IMR-90 (cell line): ENCODE data around the gene CPAMD8. TPM values are rescaled to one million over a fixed set of nuclear protein-coding genes. Genes with fewer than 3 reads are reported as not detected.

Experiments used
- ATAC-seq: fragments of 200-7000 bp; cut with Tn5 transposase; 2 replicates; pipeline ENCODE4 v1.9.1; 2020; ENCODE audit warnings: low read depth, mild to moderate bottlenecking, moderate library complexity
- BruUV-seq: library from RNA; stranded (reverse); fragments of 400-500 nt; replicated peaks from 2 replicates; lab custom pipeline; 2021; lab: Mats Ljungman, UMichigan
- CTCF ChIA-PET: fragments of 300-600 bp; formaldehyde crosslinking; extraction: SDS; loops from one replicate; lab custom pipeline; 2021; ENCODE audit warnings: antibody characterized with exemption; lab: Yijun Ruan, JAX
- POLR2A ChIA-PET: fragments of 300-600 bp; sonication (Branson Sonifier 250); formaldehyde crosslinking; loops from one replicate; lab custom pipeline; 2022; ENCODE audit warnings: antibody characterized with exemption; ENCODE audit not compliant: unreplicated experiment; lab: Charles Lee
- DNase-seq: peaks from one replicate; pipeline ENCODE4 v3.0.0; 2013
- H2AFZ ChIP-seq: replicated peaks from 2 replicates; pipeline ENCODE3; 2013; ENCODE audit warnings: low read length, mild to moderate bottlenecking; ENCODE audit not compliant: poor library complexity
- H2AK5ac ChIP-seq: 2 replicates; pipeline ENCODE4 v1.6.1; 2013; ENCODE audit warnings: low read depth, low read length, inconsistent platforms
- H2AK9ac ChIP-seq: replicated peaks from 2 replicates; pipeline ENCODE3; 2013; ENCODE audit warnings: mild to moderate bottlenecking, low read depth, low read length, moderate library complexity; ENCODE audit not compliant: poor library complexity
- H2BK120ac ChIP-seq: 2 replicates; pipeline ENCODE4 v1.6.1; 2013; ENCODE audit warnings: low read depth, low read length, inconsistent platforms
- H2BK15ac ChIP-seq: 3 replicates; pipeline ENCODE4 v1.6.1; 2013; ENCODE audit warnings: low read depth, low read length, inconsistent platforms
- H2BK20ac ChIP-seq: 2 replicates; pipeline ENCODE4 v1.6.1; 2013; ENCODE audit warnings: low read depth, mild to moderate bottlenecking, inconsistent platforms, low read length, moderate library complexity
- H2BK5ac ChIP-seq: 2 replicates; pipeline ENCODE4 v1.6.1; 2013; ENCODE audit warnings: mild to moderate bottlenecking, low read depth, low read length, inconsistent platforms; ENCODE audit not compliant: poor library complexity, severe bottlenecking
- H3K14ac ChIP-seq: replicated peaks from 2 replicates; pipeline ENCODE4 v1.6.1; 2013; ENCODE audit warnings: low read depth, low read length, inconsistent platforms
- H3K18ac ChIP-seq: 2 replicates; pipeline ENCODE4 v1.6.1; 2013; ENCODE audit warnings: low read depth, low read length, control low read depth
- H3K23ac ChIP-seq: 2 replicates; pipeline ENCODE4 v1.6.1; 2013; ENCODE audit warnings: low read depth, low read length, inconsistent platforms
- H3K27ac ChIP-seq: 2 replicates; pipeline ENCODE4 v1.5.1; 2013; ENCODE audit warnings: mild to moderate bottlenecking, control low read depth, low read length; ENCODE audit not compliant: insufficient read depth
- H3K27me3 ChIP-seq: 2 replicates; pipeline ENCODE4 v1.6.1; 2013; ENCODE audit warnings: low read length; ENCODE audit not compliant: control insufficient read depth, insufficient read depth
- H3K36me3 ChIP-seq: 2 replicates; pipeline ENCODE4 v1.6.1; 2013; ENCODE audit warnings: low read length, mixed read lengths; ENCODE audit not compliant: control insufficient read depth, insufficient read depth
- H3K4ac ChIP-seq: 2 replicates; pipeline ENCODE4 v1.6.1; 2013; ENCODE audit warnings: low read depth, low read length, inconsistent platforms
- H3K4me1 ChIP-seq: 2 replicates; pipeline ENCODE4 v1.6.1; 2013; ENCODE audit warnings: low read length, mixed read lengths; ENCODE audit not compliant: control insufficient read depth, insufficient read depth
- H3K4me2 ChIP-seq: 2 replicates; pipeline ENCODE4 v1.6.1; 2013; ENCODE audit warnings: low read depth, mild to moderate bottlenecking, control low read depth, low read length, moderate library complexity
- H3K4me3 ChIP-seq: 2 replicates; pipeline ENCODE4 v1.5.1; 2013; ENCODE audit warnings: low read depth, mild to moderate bottlenecking, control low read depth, low read length, moderate library complexity; ENCODE audit not compliant: insufficient read depth
- H3K56ac ChIP-seq: 2 replicates; pipeline ENCODE4 v1.6.1; 2013; ENCODE audit warnings: low read length, inconsistent platforms; ENCODE audit not compliant: insufficient read depth; ENCODE audit errors: extremely low read depth
- H3K79me1 ChIP-seq, 2 experiments: 2 replicates each; pipeline ENCODE4 v1.6.1; 2013; ENCODE audit warnings: low read length in 2 of 2, inconsistent platforms in 1 of 2, low read depth in 1 of 2
- H3K9ac ChIP-seq: 2 replicates; pipeline ENCODE4 v1.6.1; 2013; ENCODE audit warnings: low read depth, low read length, control low read depth
- H3K9me1 ChIP-seq: 2 replicates; pipeline ENCODE4 v1.6.1; 2013; ENCODE audit warnings: low read length, inconsistent platforms; ENCODE audit not compliant: insufficient read depth
- H3K9me3 ChIP-seq: 2 replicates; pipeline ENCODE4 v1.6.1; 2013; ENCODE audit warnings: low read length; ENCODE audit not compliant: control insufficient read depth, insufficient read depth
- H4K20me1 ChIP-seq: 2 replicates; pipeline ENCODE4 v1.6.1; 2013; ENCODE audit warnings: low read length, inconsistent platforms; ENCODE audit not compliant: insufficient read depth
- H4K5ac ChIP-seq: 2 replicates; pipeline ENCODE4 v1.6.1; 2013; ENCODE audit warnings: mild to moderate bottlenecking, low read depth, low read length, control low read depth
- H4K8ac ChIP-seq, 2 experiments: 2 replicates each; pipeline ENCODE4 v1.6.1; 2013; ENCODE audit warnings: low read depth in 2 of 2, low read length in 2 of 2, control low read depth in 1 of 2, inconsistent platforms in 1 of 2
- H4K91ac ChIP-seq: 2 replicates; pipeline ENCODE4 v1.6.1; 2013; ENCODE audit warnings: low read depth, low read length, inconsistent platforms; ENCODE audit not compliant: insufficient read depth
- BHLHE40 ChIP-seq: fragments of 150-350 bp; IDR thresholded peaks from 2 replicates; pipeline ENCODE4 v1.6.1; 2016; ENCODE audit warnings: mild to moderate bottlenecking, low read depth, low read length
- CEBPB ChIP-seq: IDR thresholded peaks from 2 replicates; pipeline ENCODE4 v1.6.1; 2012; ENCODE audit warnings: low read depth, low read length, improper control_type of control experiment
- CHD1 ChIP-seq: IDR thresholded peaks from 2 replicates; pipeline ENCODE4 v1.6.1; 2012; ENCODE audit warnings: low read depth, low read length, improper control_type of control experiment
- CTCF ChIP-seq: conservative IDR thresholded peaks from 2 replicates; pipeline ENCODE4 v1.5.1; 2012; ENCODE audit warnings: mild to moderate bottlenecking, low read depth, low read length, improper control_type of control experiment
- ELK1 ChIP-seq: fragments of 150-350 bp; IDR thresholded peaks from 2 replicates; pipeline ENCODE4 v1.6.1; 2016; ENCODE audit warnings: low read depth, mild to moderate bottlenecking, low read length, moderate library complexity, borderline replicate concordance
- FOS ChIP-seq: fragments of 150-350 bp; IDR thresholded peaks from 2 replicates; pipeline ENCODE4 v1.6.1; 2016; ENCODE audit warnings: low read depth, low read length
- MAFK ChIP-seq: IDR thresholded peaks from 2 replicates; pipeline ENCODE4 v1.6.1; 2012; ENCODE audit warnings: low read depth, low read length, improper control_type of control experiment
- MAZ ChIP-seq: IDR thresholded peaks from 2 replicates; pipeline ENCODE4 v1.6.1; 2012; ENCODE audit warnings: low read depth, mild to moderate bottlenecking, low read length, improper control_type of control experiment, moderate library complexity, borderline replicate concordance
- MXI1 ChIP-seq: IDR thresholded peaks from 2 replicates; pipeline ENCODE4 v1.6.1; 2012; ENCODE audit warnings: low read depth, mild to moderate bottlenecking, low read length, moderate library complexity, borderline replicate concordance
- NFE2L2 ChIP-seq: fragments of 150-350 bp; IDR thresholded peaks from 2 replicates; pipeline ENCODE4 v1.6.1; 2016; ENCODE audit warnings: low read depth, mild to moderate bottlenecking, low read length
- POLR2A ChIP-seq: IDR thresholded peaks from 2 replicates; pipeline ENCODE4 v1.6.1; 2012; ENCODE audit warnings: mild to moderate bottlenecking, low read depth, low read length
- RAD21 ChIP-seq: IDR thresholded peaks from 2 replicates; pipeline ENCODE4 v1.6.1; 2012; ENCODE audit warnings: low read length, improper control_type of control experiment
- RCOR1 ChIP-seq: IDR thresholded peaks from 2 replicates; pipeline ENCODE4 v1.6.1; 2012; ENCODE audit warnings: mild to moderate bottlenecking, low read length, improper control_type of control experiment; ENCODE audit not compliant: insufficient replicate concordance
- RFX5 ChIP-seq: IDR thresholded peaks from 2 replicates; pipeline ENCODE4 v1.8.0; 2012; ENCODE audit warnings: low read depth, mild to moderate bottlenecking, low read length, moderate library complexity
- SMC3 ChIP-seq: fragments of 150-350 bp; IDR thresholded peaks from 2 replicates; pipeline ENCODE4 v1.6.1; 2016; ENCODE audit warnings: low read depth, mild to moderate bottlenecking, antibody characterized with exemption, low read length, moderate library complexity
- WGBS, 2 experiments: methylation state at CpG; one replicate each; pipeline versions ENCODE4 v1.1.5 to v1.1.7; 2013; ENCODE audit warnings: missing lambda C conversion rate in 2 of 2; ENCODE audit not compliant: insufficient read length in 1 of 2; ENCODE audit errors: extremely low coverage in 2 of 2; 5-methylcytosine and 5-hydroxymethylcytosine counted together
- dilution Hi-C: fragments of 300-500 bp; cut with HindIII; formaldehyde crosslinking; loops from one replicate; pipeline ENCODE4 v1.14.3; 2018; ENCODE audit warnings: low sequenced_read_pairs; ENCODE audit not compliant: unreplicated experiment
- in situ Hi-C: fragments of 300-500 bp; cut with MboI; formaldehyde crosslinking; loops from 3 replicates; pipeline ENCODE4 v1.14.3; 2019; ENCODE audit warnings: low sequenced_read_pairs, inconsistent platforms, mixed read lengths
- intact Hi-C: fragments of 100-400 bp; cut with micrococcal nuclease; formaldehyde crosslinking; loops from 2 replicates; pipeline ENCODE4 v1.10.0; 2022
- polyA plus RNA-seq, 3 experiments: library from polyadenylated mRNA; depleted of rRNA; stranded (reverse); fragments of >200 nt; gene quantifications; 2 replicates each; pipeline ENCODE4 v1.2.3, GENCODE V29; 2012; ENCODE audit warnings: low replicate concordance in 1 of 3
- total RNA-seq: library from RNA; depleted of rRNA; stranded (reverse); fragments of >200 nt; gene quantifications from 2 replicates; pipeline ENCODE4 v1.2.3, GENCODE V29; 2012
- TF ChIP-seq, protein P1 (sequence below): fragments of 150-350 bp; IDR thresholded peaks from 2 replicates; pipeline ENCODE4 v1.6.1; 2017; ENCODE audit warnings: mild to moderate bottlenecking, antibody characterized with exemption, low read length, low read depth

The CPAMD8 gene
- total and polyA plus RNA-seq, 2 of the 4 experiments (the other 2 are of a cell fraction), result 0.36 to 0.79 TPM

DNA sequence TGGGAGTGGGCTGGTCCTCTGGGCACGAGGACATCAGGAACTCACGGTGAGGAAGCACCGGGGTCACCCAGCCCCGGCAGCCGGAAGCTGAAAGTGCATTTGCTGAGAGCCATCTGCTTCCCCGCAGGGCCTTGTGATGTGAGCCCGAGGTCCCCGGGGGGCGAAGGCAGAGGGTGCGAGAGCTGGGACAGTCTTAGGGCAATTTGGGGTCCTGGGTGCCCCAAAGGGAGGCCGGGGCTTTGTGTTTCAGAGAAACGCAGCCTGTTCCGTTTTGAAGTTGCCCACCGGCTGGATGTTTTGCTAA, 133.0 kb downstream of the CPAMD8 start:
- Histone ChIP-seq H3K4ac (no peak overlapping the region), H2BK15ac (no peak overlapping the region), H2BK20ac (no peak overlapping the region), H3K9me3 (no peaks in the 10 kb centered on the region), H4K5ac (no peak overlapping the region), H3K56ac (no peak overlapping the region), H3K23ac (no peak overlapping the region), H3K36me3 (no peaks in the 10 kb centered on the region), H2AK9ac (no peak overlapping the region), H3K4me2 (no peak overlapping the region), H3K27me3 (peaks cover 8% of the 10 kb centered on the region; the same call in 1 of the 2 replicates), H3K9ac (no peak overlapping the region), H3K9me1 (no peaks in the 10 kb centered on the region), H2BK5ac (no peak overlapping the region), H3K4me1 (no peaks in the 10 kb centered on the region), H3K14ac (no peak overlapping the region), H2AK5ac (no peak overlapping the region), H4K20me1 (no peaks in the 10 kb centered on the region), H4K8ac (no peak overlapping the region), H3K4me3 (no peak overlapping the region), H2AFZ (no peak overlapping the region), H2BK120ac (no peak overlapping the region), H3K79me1 (no peaks in the 10 kb centered on the region), H3K18ac (no peak overlapping the region), H4K91ac (no peak overlapping the region), H3K27ac (no peak overlapping the region)
- dilution Hi-C loops (no loop called here), in situ Hi-C loops (no loop called here), intact Hi-C loops (no loop called here)
- CTCF ChIA-PET, result no interaction called here
- no peak for DNase-seq
- TF ChIP-seq RAD21 (no peak), CHD1 (no peak), MAFK (no peak), MXI1 (no peak), POLR2A (no peak), ELK1 (no peak), MAZ (no peak), BHLHE40 (no peak), CEBPB (no peak), CTCF (no peak), SMC3 (no peak), RCOR1 (no peak), FOS (no peak), RFX5 (no peak), NFE2L2 (no peak)
- TF ChIP-seq, protein P1, sequence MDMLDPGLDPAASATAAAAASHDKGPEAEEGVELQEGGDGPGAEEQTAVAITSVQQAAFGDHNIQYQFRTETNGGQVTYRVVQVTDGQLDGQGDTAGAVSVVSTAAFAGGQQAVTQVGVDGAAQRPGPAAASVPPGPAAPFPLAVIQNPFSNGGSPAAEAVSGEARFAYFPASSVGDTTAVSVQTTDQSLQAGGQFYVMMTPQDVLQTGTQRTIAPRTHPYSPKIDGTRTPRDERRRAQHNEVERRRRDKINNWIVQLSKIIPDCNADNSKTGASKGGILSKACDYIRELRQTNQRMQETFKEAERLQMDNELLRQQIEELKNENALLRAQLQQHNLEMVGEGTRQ, result no peak
- POLR2A ChIA-PET, result no interaction called here
- no peak for ATAC-seq
- WGBS, 2 experiments, result 60% methylated on average over 6 of the region's 14 CpGs; no CpG with 5 or more reads in 1 of the 2 experiments
- no TSS peak for BruUV-seq
